ENCODE data around the gene SPEG. TPM values are rescaled to one million over a fixed set of nuclear protein-coding genes. Genes with fewer than 3 reads are reported as not detected.
A peak's percentile ranks its signal among the peaks of the same experiment; 100 is the strongest.

Gene SPEG
- total RNA-seq, 1 donor from 2014 or later: 1.5 TPM

- DNase-seq (ENCODE audit: low spot score): no peak
- ATAC-seq: no peak
These were observed 24.4 kb downstream of the SPEG start for GRCh38 chr2:219458996-219459395.

DNA sequence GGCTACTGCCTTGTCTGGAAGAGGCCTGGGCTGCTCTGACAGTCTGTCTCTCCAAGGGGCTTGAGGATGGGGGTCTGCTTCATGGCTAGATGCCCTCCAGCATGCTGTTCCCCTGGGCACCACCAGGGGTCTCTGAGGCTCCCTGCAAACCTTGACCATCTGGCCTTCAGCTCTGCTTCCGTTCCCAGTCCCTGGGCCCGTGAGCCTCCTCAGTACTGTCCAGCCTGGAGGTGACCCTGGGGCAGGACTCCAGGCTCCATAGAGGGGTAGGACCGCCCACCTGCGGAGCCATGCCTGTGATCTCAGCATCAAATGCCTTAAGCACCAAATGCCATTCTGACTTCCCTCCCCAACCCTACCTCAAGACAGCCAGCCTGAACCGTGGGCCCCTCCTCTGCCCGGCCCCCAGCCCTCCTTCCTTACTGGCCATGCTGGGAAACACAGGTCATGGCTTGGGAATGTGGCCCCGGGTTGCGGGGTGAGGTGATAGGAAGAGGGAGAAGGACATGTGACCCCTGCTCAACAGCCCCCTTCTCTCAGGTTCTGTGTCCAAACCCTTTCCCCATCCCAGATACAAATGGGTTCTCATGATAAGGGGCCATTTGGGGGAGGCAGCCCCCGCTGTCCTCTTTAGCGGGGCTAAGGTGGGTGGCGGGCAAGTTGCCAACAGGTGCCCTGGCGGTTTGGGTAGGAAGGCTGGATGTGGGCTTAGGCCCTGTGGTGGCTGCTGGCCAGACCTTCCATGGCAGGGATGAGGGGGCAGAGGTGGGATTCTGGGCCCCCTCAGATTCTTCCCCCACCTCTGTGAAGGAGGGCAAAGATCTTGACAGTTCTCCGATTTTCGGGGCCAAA is 25.0 kb downstream of the SPEG start:
- peak; percentile 94 for ATAC-seq
- DNase-seq (ENCODE audit: low spot score): peak; percentile 61

DNA sequence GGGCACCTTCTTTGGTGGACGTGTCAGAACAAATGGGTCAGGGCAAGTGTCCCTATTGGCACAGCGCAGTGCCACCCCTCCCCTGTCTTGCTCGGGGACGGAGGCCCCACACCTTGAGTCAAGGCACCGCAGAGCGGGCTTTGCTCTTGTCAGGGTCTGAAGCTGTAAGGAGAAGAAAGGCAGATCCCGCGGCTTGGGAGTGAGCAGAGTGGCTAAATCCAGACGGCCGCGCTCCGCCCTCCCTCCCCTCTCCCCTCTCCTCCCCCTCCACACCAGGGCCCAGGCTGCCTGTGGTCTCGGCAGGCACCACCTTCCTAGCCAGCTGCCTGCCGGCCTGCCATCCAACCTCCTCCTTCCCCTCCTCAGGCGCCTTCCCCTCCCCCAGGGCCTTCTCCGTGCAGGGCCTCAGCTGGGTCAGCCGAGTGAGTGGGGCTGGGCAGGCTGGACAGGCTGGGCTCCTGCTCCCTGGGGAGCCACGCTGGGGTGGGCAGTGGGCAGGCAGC is 25.8 kb downstream of the SPEG start:
- no peak for ATAC-seq
- DNase-seq (ENCODE audit: low spot score): no peak

DNA sequence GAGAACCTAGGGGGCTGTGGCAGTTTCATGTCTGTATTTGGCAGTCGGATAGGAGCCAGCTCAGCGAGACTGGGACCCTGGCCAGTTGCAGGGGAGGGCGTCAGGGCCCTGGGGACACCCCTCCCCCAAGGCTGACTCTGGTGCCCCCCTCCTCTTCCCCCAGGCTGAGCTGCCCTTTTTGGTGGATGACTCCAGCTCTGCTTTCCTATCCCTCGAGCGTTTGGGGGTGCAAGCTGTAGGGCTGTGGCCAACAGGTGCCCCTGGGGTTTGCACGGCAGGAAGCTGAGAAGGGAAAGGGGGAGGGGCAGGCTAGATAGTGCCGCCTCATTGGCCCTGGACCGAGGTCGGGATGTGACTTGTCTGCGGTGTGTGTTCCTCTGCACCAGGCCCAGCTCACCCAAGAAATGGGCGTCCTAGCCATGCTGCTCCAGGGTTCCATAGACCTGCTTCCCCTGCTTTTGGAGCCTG is 26.4 kb downstream of the SPEG start:
- no peak for ATAC-seq
- no peak for DNase-seq (ENCODE audit: low spot score)

DNA sequence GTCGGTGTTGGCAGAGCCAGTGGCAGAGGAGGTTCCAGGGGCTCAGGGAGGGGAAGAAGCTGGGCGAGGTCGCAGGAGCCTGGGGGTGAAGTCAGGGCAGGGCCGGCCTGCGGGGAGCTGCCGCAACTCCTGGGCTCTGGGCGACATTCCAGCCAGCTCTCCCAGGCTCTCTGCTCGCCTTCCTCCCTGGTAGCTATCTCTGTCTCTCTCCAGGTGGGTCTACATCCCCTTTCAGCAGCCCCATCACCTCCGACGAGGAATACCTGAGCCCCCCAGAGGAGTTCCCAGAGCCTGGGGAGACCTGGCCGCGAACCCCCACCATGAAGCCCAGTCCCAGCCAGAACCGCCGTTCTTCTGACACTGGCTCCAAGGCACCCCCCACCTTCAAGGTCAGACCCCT is 27.0 kb downstream of the SPEG start:
- DNase-seq (ENCODE audit: low spot score) (no peak), ATAC-seq (no peak)

DNA sequence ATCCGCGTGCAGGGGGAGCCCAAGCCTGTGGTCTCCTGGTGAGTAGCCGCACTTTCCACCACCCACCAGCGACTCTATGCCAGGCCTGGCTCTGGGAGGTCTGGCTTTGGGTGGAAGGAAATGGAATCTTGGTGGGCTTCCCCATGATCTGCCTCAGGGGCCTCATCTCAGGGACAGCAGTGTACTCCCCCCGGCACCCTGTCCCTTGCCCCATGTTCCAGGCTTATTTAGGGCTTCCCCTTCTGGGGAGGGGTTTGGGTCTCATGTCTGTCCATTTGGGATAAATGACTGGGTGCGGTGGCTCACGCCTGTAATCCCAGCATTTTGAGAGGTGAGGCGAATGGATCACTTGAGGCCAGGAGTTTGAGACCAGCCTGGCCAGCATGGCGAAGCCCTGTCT is 27.7 kb downstream of the SPEG start:
- DNase-seq (ENCODE audit: low spot score) (no peak), ATAC-seq (no peak)

DNA sequence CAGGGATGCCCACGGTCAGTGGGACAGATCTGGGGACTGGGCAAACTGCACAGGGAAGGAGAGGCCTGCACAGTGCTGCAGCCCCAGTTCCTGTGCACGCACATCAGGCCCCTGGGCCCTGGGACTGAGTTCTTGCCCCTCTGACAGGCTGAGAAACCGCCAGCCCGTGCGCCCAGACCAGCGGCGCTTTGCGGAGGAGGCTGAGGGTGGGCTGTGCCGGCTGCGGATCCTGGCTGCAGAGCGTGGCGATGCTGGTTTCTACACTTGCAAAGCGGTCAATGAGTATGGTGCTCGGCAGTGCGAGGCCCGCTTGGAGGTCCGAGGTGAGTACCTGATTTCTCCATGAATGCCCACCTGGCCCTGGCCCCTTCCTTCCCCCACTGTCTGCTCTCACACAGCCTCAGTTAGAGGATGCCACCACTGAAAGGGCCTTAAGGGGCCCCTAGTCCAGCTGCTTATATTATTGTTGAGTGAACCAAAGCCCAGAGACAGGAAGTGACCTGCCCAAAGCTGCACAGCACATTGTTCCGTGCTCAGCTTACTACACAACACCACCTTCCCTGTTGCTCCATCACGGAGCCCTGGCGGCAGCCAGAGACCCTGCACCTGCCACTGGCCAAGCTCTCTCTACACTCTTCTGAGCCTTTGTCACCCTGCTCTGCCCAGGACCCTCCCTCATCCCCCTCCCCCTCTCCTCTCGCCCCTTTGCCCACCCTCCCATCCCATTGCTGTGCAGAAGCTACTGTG is 29.8 kb downstream of the SPEG start:
- DNase-seq (ENCODE audit: low spot score) (no peak), ATAC-seq (no peak)

DNA sequence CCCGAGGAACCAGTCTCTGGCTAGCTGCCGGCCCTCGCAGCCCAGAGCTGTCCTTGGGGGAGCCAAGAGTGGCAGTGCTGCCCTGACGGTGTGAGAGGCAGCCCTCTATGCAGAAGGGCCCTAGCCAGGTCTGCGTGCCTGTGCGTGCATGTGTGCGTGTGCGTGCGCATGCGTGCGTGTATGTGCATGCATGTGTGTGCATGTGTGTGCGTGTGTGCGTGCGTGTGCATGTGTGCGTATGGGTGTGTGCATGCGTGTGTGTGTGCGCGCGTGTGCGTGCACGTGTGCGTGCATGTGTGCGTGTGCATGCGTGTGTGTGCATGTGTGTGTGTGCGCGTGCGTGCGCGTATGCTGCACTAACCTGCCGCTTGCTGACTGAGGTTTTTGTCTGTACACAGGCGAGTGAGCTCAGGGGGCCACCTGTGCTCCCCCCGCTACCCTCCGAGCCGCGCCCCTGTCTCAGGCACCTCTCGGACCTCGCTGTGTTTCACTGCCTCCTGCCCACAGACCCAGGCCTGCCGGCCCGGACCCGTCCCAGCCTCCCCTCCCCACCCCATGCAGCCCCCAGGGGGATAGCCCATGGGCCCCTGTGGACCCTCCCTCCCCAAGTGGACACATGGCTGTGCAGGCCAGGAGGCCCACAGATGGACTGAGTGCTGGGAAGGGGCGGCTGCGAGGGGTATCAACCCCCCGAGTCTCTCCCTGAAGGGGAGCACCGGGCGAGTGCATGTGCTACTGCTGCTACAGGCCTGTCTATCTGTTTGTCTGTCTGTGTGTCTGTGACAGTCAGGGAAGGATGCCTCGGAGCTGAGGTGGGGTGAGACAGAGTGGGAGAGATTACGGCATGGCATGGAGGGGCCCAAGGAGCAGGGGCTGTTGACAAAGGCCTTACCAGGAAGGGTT is 31.3 kb downstream of the SPEG start:
- ATAC-seq (no peak), DNase-seq (ENCODE audit: low spot score) (no peak)

DNA sequence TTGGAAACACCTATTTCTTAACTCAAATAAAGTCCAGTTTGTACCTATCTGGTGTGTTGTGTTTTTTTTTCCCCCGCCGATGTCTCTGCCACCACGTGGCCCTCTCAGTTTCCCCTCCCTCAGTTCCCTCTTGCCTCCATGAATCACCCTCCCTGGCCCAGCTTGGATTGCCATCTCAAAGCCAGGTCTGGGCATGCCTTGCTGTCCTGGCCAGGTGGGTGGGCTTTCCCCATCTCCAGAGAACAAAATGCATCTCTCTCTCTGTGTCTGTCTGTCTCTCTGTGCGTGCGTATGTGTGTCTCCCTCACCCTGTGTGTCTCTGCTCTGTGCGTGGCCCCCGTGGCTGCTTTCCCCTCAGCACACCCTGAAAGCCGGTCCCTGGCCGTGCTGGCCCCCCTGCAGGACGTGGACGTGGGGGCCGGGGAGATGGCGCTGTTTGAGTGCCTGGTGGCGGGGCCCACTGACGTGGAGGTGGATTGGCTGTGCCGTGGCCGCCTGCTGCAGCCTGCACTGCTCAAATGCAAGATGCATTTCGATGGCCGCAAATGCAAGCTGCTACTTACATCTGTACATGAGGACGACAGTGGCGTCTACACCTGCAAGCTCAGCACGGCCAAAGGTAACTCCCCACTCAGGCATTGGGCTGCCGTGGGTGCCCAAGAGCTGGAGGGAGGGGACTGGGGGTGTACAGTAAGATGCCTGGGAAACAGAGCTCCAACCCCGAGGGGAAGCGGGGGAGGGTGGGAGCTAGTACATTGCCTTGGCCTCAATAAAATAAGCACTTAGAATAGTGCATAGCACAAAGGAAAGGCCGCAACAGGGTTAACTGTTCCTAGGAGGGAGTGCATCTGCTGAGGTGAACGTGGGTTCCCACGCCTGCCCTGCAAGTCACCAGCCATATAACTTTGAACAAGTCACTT is 32.4 kb downstream of the SPEG start:
- ATAC-seq (no peak), DNase-seq (ENCODE audit: low spot score) (no peak)

- no peak for ATAC-seq
These were observed 33.1 kb downstream of the SPEG start for GRCh38 chr2:219467736-219468075.

GRCh38 chr2:219468410-219469185 is 34.0 kb downstream of the SPEG start:
- ATAC-seq (no peak), DNase-seq (ENCODE audit: low spot score) (no peak)

More at GRCh38 chr2:219467736-219468075, 33.1 kb downstream of the SPEG start:
- DNase-seq (ENCODE audit: low spot score): no peak

GRCh38 chr2:219469186-219469724 is 34.6 kb downstream of the SPEG start:
- DNase-seq (ENCODE audit: low spot score) (no peak), ATAC-seq (no peak)

GRCh38 chr2:219470429-219470828 is 35.8 kb downstream of the SPEG start:
- ATAC-seq: no peak
- DNase-seq (ENCODE audit: low spot score): no peak

- ATAC-seq: no peak
- no peak for DNase-seq (ENCODE audit: low spot score)
These were observed 37.1 kb downstream of the SPEG start for GRCh38 chr2:219471476-219472371.

- no peak for ATAC-seq
- DNase-seq (ENCODE audit: low spot score): no peak
These were observed 38.1 kb downstream of the SPEG start for GRCh38 chr2:219472629-219473187.

DNA sequence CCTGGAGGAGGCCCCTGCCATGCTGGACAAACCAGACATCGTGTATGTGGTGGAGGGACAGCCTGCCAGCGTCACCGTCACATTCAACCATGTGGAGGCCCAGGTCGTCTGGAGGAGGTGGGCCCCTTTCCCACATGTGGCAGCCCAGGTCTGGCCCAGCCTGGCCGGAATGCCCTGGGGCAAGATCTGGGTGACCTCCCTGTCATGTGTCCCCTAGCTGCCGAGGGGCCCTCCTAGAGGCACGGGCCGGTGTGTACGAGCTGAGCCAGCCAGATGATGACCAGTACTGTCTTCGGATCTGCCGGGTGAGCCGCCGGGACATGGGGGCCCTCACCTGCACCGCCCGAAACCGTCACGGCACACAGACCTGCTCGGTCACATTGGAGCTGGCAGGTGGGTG is 38.9 kb downstream of the SPEG start:
- ATAC-seq: no peak

DNA sequence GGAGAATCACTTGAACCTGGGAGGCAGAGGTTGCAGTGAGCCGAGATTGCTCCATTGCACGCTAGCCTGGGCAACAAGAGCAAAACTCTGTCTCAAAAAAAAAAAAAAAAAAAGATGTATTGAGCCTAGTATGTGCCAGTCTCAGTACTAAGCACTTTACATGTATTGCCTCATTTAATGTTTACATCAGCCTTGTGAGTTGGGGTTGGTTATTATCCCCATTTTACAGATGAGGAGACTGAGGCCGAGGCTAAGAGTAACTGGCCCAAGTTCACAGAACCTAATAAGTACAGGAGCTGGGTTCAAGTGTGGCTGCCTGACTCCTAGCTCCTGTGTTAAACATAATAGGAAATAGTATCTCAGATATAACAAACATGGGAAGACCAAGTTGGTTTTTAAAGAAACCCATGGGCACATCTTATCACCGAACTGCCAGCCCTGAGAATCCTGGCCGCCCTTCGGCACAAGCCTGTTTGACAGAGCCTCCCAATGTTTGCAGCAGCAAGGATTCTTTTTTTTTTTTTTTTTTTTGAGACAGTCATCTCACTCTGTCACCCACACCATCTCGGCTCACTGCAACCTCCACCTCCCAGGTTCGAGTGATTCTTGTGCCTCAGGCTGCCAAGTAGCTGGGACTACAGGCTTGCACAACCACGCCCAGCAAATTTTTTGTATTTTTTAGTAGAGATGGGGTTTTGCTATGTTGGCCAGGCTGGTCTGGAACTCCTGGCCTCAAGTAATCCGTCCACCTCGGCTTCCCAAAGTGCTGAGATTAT is 39.8 kb downstream of the SPEG start:
- DNase-seq (ENCODE audit: low spot score): no peak
- ATAC-seq: no peak

More for the DNA sequence above, 38.9 kb downstream of the SPEG start:
- no peak for DNase-seq (ENCODE audit: low spot score)
